Measurements from ENCODE around the gene LCN9.

LCN9 gene

GRCh38 chr9:135714242-135715055 is 51.3 kb downstream of the LCN9 start:
- no peak overlapping the region for H4K8ac ChIP-seq (ENCODE audit: low read depth, low read length)
- no peak overlapping the region for H2BK120ac ChIP-seq (ENCODE audit: low read depth, low read length)
- no CpG with 5 or more reads among the region's 103 CpGs for WGBS (ENCODE audit: extremely low coverage, insufficient coverage, low lambda C conversion rate)
- no peak overlapping the region for H2AK5ac ChIP-seq (ENCODE audit: low read length)
- no peak overlapping the region for H3K27ac ChIP-seq (ENCODE audit: low read depth, low read length)
- H2BK15ac ChIP-seq (replicated peaks; ENCODE audit: low read depth): no peak overlapping the region
- no peaks in the 10 kb centered on the region for H3K4me1 ChIP-seq (ENCODE audit: control insufficient read depth, low read depth, low read length)
- no peaks in the 10 kb centered on the region for H3K36me3 ChIP-seq (ENCODE audit: control insufficient read depth, insufficient read depth, low read length)
- no peak overlapping the region for H2BK5ac ChIP-seq (ENCODE audit: low read length)
- peak overlapping the region; percentile 62 for H3K4me2 ChIP-seq (ENCODE audit: low read length)
- no peak overlapping the region for H3K4ac ChIP-seq (ENCODE audit: low read depth, low read length)
- no peaks in the 10 kb centered on the region for H3K79me2 ChIP-seq (ENCODE audit: control insufficient read depth, insufficient read depth, low read length)
- peak; percentile 49 for DNase-seq
- no peak overlapping the region for H3K18ac ChIP-seq (ENCODE audit: low read length)
- no peak overlapping the region for H3K56ac ChIP-seq (ENCODE audit: low read length)
- no peak overlapping the region for H3K9ac ChIP-seq (ENCODE audit: low read length)
- no peak overlapping the region for H3K23ac ChIP-seq (ENCODE audit: low read length)
- H3K79me1 ChIP-seq (ENCODE audit: low read length): no peaks in the 10 kb centered on the region
- no peak overlapping the region for H3K4me3 ChIP-seq (ENCODE audit: low read length)
- peaks cover 5% of the 10 kb centered on the region for H3K27me3 ChIP-seq (ENCODE audit: insufficient read depth, low read length, poor library complexity)
- H4K5ac ChIP-seq (ENCODE audit: low read length): no peak overlapping the region

DNA sequence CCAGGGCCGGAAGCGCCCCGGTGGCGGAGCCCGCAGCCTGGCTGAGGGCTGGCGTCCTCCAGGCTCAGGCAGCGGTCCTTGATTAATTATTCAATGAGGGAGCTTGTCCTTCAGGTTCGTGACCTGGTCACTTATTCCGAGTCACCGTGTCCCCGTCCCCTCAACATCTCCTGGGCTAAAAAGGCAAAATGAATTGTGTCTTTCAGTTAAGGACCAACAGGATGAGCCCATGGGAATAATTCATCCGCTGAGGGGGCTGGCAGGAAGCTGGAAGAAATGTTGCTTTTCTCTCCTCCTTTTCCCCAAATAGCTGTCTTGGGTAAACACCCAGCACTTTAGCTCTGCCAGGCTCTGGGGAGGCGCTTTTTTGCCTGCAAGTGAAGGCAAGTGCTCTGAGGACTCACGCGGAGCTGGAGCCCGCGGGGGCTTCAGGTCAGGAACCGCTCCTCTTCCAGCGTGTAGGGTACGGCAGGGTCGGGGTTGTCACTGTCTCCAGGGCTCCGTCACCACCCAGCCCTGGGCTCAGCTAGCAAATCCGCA is 52.0 kb downstream of the LCN9 start:
- no peak overlapping the region for H3K4me3 ChIP-seq (ENCODE audit: low read length)
- H3K9ac ChIP-seq (ENCODE audit: low read length): no peak overlapping the region
- no peaks in the 10 kb centered on the region for H3K79me1 ChIP-seq (ENCODE audit: low read length)
- H3K18ac ChIP-seq (ENCODE audit: low read length): no peak overlapping the region
- H3K23ac ChIP-seq (ENCODE audit: low read length): no peak overlapping the region
- H3K27me3 ChIP-seq (ENCODE audit: insufficient read depth, low read length, poor library complexity): peaks cover 5% of the 10 kb centered on the region
- H4K8ac ChIP-seq (ENCODE audit: low read depth, low read length): no peak overlapping the region
- no peaks in the 10 kb centered on the region for H3K36me3 ChIP-seq (ENCODE audit: control insufficient read depth, insufficient read depth, low read length)
- H3K4me2 ChIP-seq (ENCODE audit: low read length): no peak overlapping the region
- no peak overlapping the region for H3K4ac ChIP-seq (ENCODE audit: low read depth, low read length)
- H2BK15ac ChIP-seq (replicated peaks; ENCODE audit: low read depth): no peak overlapping the region
- H3K4me1 ChIP-seq (ENCODE audit: control insufficient read depth, low read depth, low read length): no peaks in the 10 kb centered on the region
- no peak for DNase-seq
- no peak overlapping the region for H4K5ac ChIP-seq (ENCODE audit: low read length)
- H3K79me2 ChIP-seq (ENCODE audit: control insufficient read depth, insufficient read depth, low read length): no peaks in the 10 kb centered on the region
- no CpG with 5 or more reads among the region's 23 CpGs for WGBS (ENCODE audit: extremely low coverage, insufficient coverage, low lambda C conversion rate)
- H3K56ac ChIP-seq (ENCODE audit: low read length): no peak overlapping the region
- H2BK5ac ChIP-seq (ENCODE audit: low read length): no peak overlapping the region
- no peak overlapping the region for H2AK5ac ChIP-seq (ENCODE audit: low read length)
- no peak overlapping the region for H3K27ac ChIP-seq (ENCODE audit: low read depth, low read length)
- H2BK120ac ChIP-seq (ENCODE audit: low read depth, low read length): no peak overlapping the region

DNA sequence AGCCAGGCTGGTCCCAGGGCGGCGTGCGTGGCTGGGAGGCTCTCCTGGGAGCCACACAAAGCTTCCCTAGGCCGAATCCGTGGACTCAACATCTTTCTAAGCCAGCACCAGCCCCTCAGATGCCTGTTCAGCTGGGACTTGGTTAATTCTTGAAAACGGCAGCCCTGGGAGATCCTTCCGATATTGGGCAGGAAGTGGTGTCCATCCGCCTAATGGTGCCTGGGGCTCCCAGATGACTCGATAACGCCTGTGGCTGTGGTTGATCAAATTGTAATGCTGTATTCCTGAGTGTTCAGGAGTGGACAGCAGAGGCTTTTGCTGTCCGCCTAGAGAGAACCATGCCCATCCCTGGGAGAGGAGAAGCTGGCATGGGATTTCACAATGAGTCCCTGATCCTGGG is 52.9 kb downstream of the LCN9 start:
- no peak overlapping the region for H3K27ac ChIP-seq (ENCODE audit: low read depth, low read length)
- H2BK5ac ChIP-seq (ENCODE audit: low read length): no peak overlapping the region
- no peaks in the 10 kb centered on the region for H3K36me3 ChIP-seq (ENCODE audit: control insufficient read depth, insufficient read depth, low read length)
- no peak overlapping the region for H3K56ac ChIP-seq (ENCODE audit: low read length)
- no peak overlapping the region for H3K4me3 ChIP-seq (ENCODE audit: low read length)
- no peak overlapping the region for H2AK5ac ChIP-seq (ENCODE audit: low read length)
- no peak overlapping the region for H3K18ac ChIP-seq (ENCODE audit: low read length)
- no peak overlapping the region for H4K5ac ChIP-seq (ENCODE audit: low read length)
- no peak overlapping the region for H4K8ac ChIP-seq (ENCODE audit: low read depth, low read length)
- peaks cover 5% of the 10 kb centered on the region for H3K27me3 ChIP-seq (ENCODE audit: insufficient read depth, low read length, poor library complexity)
- no peak for DNase-seq
- no peaks in the 10 kb centered on the region for H3K79me1 ChIP-seq (ENCODE audit: low read length)
- no peaks in the 10 kb centered on the region for H3K4me1 ChIP-seq (ENCODE audit: control insufficient read depth, low read depth, low read length)
- no peak overlapping the region for H2BK15ac ChIP-seq (replicated peaks; ENCODE audit: low read depth)
- WGBS (ENCODE audit: extremely low coverage, insufficient coverage, low lambda C conversion rate): no CpG with 5 or more reads among the region's 11 CpGs
- H3K4me2 ChIP-seq (ENCODE audit: low read length): no peak overlapping the region
- no peak overlapping the region for H3K23ac ChIP-seq (ENCODE audit: low read length)
- H2BK120ac ChIP-seq (ENCODE audit: low read depth, low read length): no peak overlapping the region
- H3K4ac ChIP-seq (ENCODE audit: low read depth, low read length): no peak overlapping the region
- H3K9ac ChIP-seq (ENCODE audit: low read length): no peak overlapping the region
- no peaks in the 10 kb centered on the region for H3K79me2 ChIP-seq (ENCODE audit: control insufficient read depth, insufficient read depth, low read length)

Measured in mesendoderm (in vitro differentiated cells).